Adrenal gland (tissue), 5 donors: Measurements from ENCODE around the gene SERPINE2.

Source experiments
- CTCF ChIP-seq, 6 experiments: fragments of 450-650 bp in 4 of 6; fragments of 200-600 bp in 2 of 6; sonication (generic) in 1 of 6; IDR thresholded peaks; 1 replicate in 5 of 6; 2 replicates in 1 of 6; pipeline versions ENCODE4 v1.5.1 to v1.8.0; 2016 to 2021; ENCODE audit warnings: antibody characterized with exemption in 6 of 6, mild to moderate bottlenecking in 2 of 6, moderate library complexity in 1 of 6
- POLR2A ChIP-seq, 2 donors: fragments of 450-650 bp; IDR thresholded peaks; one replicate each; pipeline ENCODE4 v1.6.1; 2017; ENCODE audit warnings: antibody characterized with exemption in 2 of 2, mild to moderate bottlenecking in 2 of 2, moderate library complexity in 1 of 2
- donor health status: DM: no; HTN: no; CAD: no.

DNA sequence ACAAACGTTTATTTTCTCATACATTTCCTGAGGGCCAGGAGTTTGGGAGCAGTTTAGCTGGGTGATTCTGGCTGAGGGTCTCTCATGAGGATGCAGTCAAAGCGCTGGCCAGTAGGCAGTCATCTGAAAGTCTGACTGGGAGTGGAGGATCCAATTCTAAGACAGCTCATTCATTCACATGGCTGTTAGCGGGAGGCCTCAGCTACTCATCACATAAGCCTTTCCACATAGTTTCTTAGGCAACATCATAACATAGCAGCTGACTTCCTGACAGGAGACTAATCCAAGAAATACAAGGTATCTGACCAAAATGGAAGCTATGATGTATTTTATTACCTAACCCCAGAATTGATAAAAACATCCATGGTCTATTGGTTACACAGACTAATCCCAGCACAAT, 84.7 kb downstream of the SERPINE2 start:
- TF ChIP-seq CTCF (IDR thresholded peaks at IDR 0.05) (no peak), POLR2A (IDR thresholded peaks at IDR 0.05) (no peak)
